Gastroesophageal sphincter (tissue), 4 donors: ENCODE results near the gene FLT3. TPM values are rescaled to one million over a fixed set of nuclear protein-coding genes. Genes with fewer than 3 reads are reported as not detected.
"Not testable (repeated sequence)": the region's sequence is repeated elsewhere in the genome, so short reads cannot be mapped to it uniquely, and the experiment has no call there.

Experiments used
- ATAC-seq: fragments of 150-250 bp; one replicate; pipeline ENCODE4 v1.9.1; 2016; ENCODE audit warnings: mild to moderate bottlenecking, moderate library complexity
- H3K27ac ChIP-seq, 4 donors: fragments of 200-600 bp; sonication (generic) in 3 of 4; 1 replicate in 3 of 4; 2 replicates in 1 of 4; pipeline ENCODE4 v1.5.1; 2016 to 2019
- H3K27me3 ChIP-seq: fragments of 200-600 bp; sonication (generic); one replicate; pipeline ENCODE4 v1.5.1; 2019
- H3K36me3 ChIP-seq, 2 donors: fragments of 200-600 bp; sonication (generic); one replicate each; pipeline ENCODE4 v1.5.1; 2019; ENCODE audit warnings: control low read depth in 1 of 2
- H3K4me1 ChIP-seq, 3 donors: fragments of 200-600 bp; sonication (generic); 1 replicate in 2 of 3; 2 replicates in 1 of 3; pipeline ENCODE4 v1.5.1; 2016 to 2019; ENCODE audit warnings: control low read depth in 2 of 3
- H3K4me3 ChIP-seq, 2 donors: fragments of 200-600 bp; sonication (generic); one replicate each; pipeline ENCODE4 v1.5.1; 2019; ENCODE audit warnings: mild to moderate bottlenecking in 1 of 2, moderate library complexity in 1 of 2
- H3K9me3 ChIP-seq, 3 donors: fragments of 200-600 bp; sonication (generic); one replicate each; pipeline ENCODE4 v1.5.1; 2017 to 2019; ENCODE audit warnings: control low read depth in 2 of 3
- CTCF ChIP-seq, 4 experiments: fragments of 200-600 bp in 2 of 4; fragments of 450-650 bp in 2 of 4; sonication (generic) in 1 of 4; IDR thresholded peaks; one replicate each; pipeline ENCODE4 v1.5.1; 2017 to 2019; ENCODE audit warnings: antibody characterized with exemption in 4 of 4, mild to moderate bottlenecking in 2 of 4, moderate library complexity in 2 of 4
- EP300 ChIP-seq: sonication (generic); formaldehyde crosslinking; IDR thresholded peaks from one replicate; pipeline ENCODE4 v1.6.1; 2017; ENCODE audit warnings: antibody characterized with exemption, mild to moderate bottlenecking
- POLR2A ChIP-seq, 2 donors: fragments of 450-650 bp; IDR thresholded peaks; one replicate each; pipeline ENCODE4 v1.6.1; 2017; ENCODE audit warnings: antibody characterized with exemption in 2 of 2, mild to moderate bottlenecking in 2 of 2, moderate library complexity in 1 of 2
- POLR2AphosphoS5 ChIP-seq: sonication (generic); formaldehyde crosslinking; IDR thresholded peaks from one replicate; pipeline ENCODE4 v1.6.1; 2017; ENCODE audit warnings: antibody characterized with exemption
- WGBS, 2 donors: methylation state at CpG; one replicate each; pipeline ENCODE4 v1.1.5; 2018; ENCODE audit warnings: low coverage in 1 of 2; 5-methylcytosine and 5-hydroxymethylcytosine counted together
- total RNA-seq, 4 donors: library from RNA; depleted of rRNA; stranded (reverse); fragments of >200 nt; gene quantifications; one replicate each; pipeline ENCODE4 v1.1.0, GENCODE V29; 2016

The FLT3 gene
- 1 to 10 TPM in 1 of 4 donors, under 1 TPM in 3; 0.46 to 1.1 (median 0.62) TPM for total RNA-seq

DNA sequence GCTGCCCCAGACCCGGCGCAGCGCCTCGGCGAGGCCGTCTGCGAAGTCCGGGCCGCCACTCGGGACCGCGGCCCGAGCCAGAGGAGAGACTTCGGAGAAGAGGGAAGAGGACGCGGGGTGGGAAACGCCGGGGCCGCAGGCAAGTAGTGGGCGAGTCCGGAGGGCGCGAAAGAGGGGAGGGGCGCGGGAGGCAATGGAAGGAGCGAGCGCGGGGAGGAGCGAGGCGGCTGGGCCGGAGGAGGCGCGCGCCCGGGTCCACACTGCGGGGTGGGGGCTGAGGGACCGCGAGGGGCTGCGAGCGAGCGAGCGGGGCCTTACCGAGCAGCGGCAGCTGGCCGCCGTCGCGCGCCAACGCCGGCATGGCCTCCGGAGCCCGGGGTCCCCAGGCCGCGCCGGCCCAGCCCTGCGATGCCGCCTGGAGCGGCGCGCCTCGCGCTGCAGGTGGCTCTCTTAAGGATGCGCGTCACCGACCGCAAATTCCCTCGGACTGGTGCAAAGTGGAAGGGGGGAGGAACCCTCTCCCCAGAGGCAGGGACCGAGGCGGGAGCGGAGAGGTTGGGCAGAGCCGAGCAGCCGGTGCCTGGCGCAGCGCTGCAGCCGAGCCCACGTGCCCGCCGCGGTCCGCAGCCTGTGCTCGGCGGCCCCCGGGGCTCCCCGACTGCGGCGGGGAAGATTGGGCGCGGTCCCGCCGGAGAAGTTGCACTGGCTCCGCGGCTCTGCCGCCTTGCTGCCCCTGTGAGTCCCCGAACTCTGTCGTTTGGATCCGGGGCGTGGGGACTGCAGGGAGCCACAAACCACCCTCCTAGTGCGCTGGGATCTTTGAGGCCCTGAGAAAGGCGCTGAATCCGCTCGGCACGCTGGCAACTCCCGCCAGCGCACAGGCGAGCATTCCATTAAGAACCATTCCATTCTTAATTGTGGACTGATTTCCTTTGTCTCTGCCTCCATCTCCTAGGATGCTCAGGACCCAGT is at the start of gene FLT3:
TSS of gene FLT3 (minus strand) at position 427 of the 972 bp plus-strand sequence. CDS start at position 361, 66 bp downstream.
- H3K27me3 ChIP-seq = peaks cover 88% of the 10 kb centered on the region
- ATAC-seq = no peak

DNA sequence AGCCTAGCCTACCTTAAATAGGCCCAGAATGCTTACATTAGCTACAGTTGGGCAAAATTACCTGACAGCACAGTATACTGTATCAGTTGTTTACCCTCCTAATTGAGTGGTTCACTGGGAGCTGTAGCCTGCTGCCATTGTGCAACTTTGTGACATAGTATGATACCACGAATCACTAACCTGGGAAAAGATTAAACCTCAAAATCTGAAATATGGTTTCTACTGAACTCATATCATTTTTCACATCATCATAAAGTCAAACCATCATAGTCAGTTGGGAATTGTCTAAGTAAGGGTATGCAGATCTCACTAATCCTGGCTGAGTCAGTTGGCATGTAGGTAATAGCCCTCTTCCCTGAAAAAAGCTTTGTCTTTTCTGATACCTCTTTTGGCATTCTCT is 47.1 kb upstream of the FLT3 start:
- TF ChIP-seq CTCF (IDR thresholded peaks at IDR 0.05) = no peak
- TF ChIP-seq POLR2AphosphoS5 = no peak
- no peak for TF ChIP-seq POLR2A (IDR thresholded peaks at IDR 0.05)
- no peak for TF ChIP-seq EP300
- H3K9me3 ChIP-seq = no peaks in the 10 kb centered on the region
- peaks cover 0 to 15% (median 0%) of the 10 kb centered on the region in 3 donors for H3K4me1 ChIP-seq
- no peaks in the 10 kb centered on the region for H3K27me3 ChIP-seq
- no peaks in the 10 kb centered on the region for H3K36me3 ChIP-seq
- no peak overlapping the region for H3K27ac ChIP-seq
- no peak for ATAC-seq
- H3K4me3 ChIP-seq = no peak overlapping the region
- WGBS, 2 donors = 80% methylated on average over 1 of the region's 1 CpG; no CpG with 5 or more reads in 1 of the 2 donors

More for the DNA sequence above, at the start of gene FLT3:
- TF ChIP-seq POLR2AphosphoS5 = no peak
- TF ChIP-seq CTCF (IDR thresholded peaks at IDR 0.05) = no peak
- TF ChIP-seq EP300 = no peak
- TF ChIP-seq POLR2A (IDR thresholded peaks at IDR 0.05) = no peak
- Histone ChIP-seq H3K27ac (peak within 1 kb of the TSS in 1 of 4 donors; percentile 25), H3K9me3 (peaks cover 0 to 8% (median 0%) of the 10 kb centered on the region in 3 donors), H3K4me1 (peaks cover 0 to 17% (median 10%) of the 10 kb centered on the region in 3 donors), H3K36me3 (no peaks in the 10 kb centered on the region), H3K4me3 (peak within 1 kb of the TSS; percentile 1 to 49)
- WGBS, 2 donors = 3% methylated on average over 7 of the region's 106 CpGs; no CpG with 5 or more reads in 1 of the 2 donors

DNA sequence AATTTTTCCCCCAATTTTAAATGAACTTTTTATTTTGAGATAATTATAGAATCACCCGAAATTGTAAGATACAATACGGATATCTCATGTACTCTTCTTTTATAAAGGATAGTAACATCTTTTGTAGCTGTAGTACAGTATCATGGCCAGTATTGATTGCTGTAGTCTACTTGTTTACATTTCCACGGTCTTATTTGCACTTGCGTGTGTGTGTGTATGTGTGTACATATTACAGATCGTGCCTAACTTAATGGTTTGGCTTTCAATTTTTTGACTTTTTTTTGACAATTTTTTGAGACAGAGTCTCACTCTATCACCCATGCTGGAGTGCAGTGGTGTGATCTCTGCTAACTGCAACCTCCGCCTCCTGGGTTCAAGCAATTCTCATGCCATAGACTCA is 44.7 kb upstream of the FLT3 start:
- H3K4me1 ChIP-seq = peaks cover 0 to 34% (median 3%) of the 10 kb centered on the region in 3 donors
- no peak for TF ChIP-seq POLR2A (IDR thresholded peaks at IDR 0.05)
- no peak for TF ChIP-seq EP300
- no peak for TF ChIP-seq POLR2AphosphoS5
- no peak for TF ChIP-seq CTCF (IDR thresholded peaks at IDR 0.05)
- no peaks in the 10 kb centered on the region for H3K27me3 ChIP-seq
- H3K9me3 ChIP-seq = no peaks in the 10 kb centered on the region
- 95 to 98% methylated on average over 5 of the region's 6 CpGs for whole genome bisulfite sequencing, 2 donors
- H3K27ac ChIP-seq = no peak overlapping the region
- ATAC-seq = no peak
- H3K36me3 ChIP-seq = no peaks in the 10 kb centered on the region
- no peak overlapping the region for H3K4me3 ChIP-seq

DNA sequence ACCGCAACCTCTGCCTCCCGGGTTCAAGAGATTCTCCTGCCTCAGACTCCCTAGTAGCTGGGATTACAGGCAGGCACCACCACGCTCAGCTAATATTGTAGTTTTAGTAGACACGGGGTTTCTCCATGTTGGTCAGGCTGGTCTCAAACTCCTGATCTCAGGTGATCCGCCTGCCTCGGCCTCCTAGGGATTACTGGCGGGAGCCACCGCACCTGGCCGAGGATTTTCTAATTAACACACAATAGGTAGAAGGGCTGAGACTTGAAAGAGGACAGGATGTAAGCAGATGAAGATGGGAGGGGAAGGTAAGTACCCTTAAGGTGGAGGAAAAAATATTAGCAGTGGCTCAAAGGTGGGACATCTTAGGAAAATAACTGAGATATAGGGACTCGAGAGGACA is 41.2 kb upstream of the FLT3 start:
- not testable (repeated sequence) for H3K9me3 ChIP-seq, H3K36me3 ChIP-seq, H3K27me3 ChIP-seq, H3K4me3 ChIP-seq, ATAC-seq, H3K27ac ChIP-seq
- 76 to 86% methylated on average over 2 to 4 of the region's 10 CpGs for WGBS, 2 donors
- H3K4me1 ChIP-seq = peaks cover 0 to 51% (median 4%) of the 10 kb centered on the region in 3 donors

DNA sequence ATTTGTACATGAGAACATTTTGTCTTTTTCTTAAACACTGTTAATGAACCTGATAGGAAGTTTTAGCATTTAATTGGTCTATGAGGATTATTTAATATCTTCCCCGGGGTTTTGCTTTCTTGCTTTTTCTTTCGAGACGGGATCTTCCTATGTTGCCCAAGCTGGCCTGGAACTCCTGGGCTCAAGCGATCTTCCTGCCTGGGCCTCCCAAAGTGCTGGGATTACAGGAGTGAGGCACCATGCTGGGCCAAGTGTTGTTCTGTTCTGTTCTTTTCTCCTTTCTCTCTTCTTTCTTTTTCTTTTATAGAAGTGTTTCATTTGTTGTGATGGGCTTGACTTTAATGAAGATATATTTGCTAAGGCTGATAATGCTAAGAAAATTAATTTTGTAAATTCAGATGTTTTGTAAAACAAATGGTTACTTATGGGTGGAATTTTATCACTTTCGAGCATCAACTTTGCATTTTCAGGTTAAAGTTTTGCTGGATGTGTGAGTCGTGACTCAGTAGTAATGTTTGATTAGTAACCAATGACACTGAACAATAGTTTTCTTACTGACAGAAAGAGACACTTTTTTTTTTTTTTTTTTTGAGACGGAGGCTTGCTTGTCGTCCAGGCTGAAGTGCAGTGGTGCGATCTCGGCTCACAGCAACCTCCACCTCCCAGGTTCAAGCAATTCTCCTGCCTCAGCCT is 40.2 kb upstream of the FLT3 start:
- H3K36me3 ChIP-seq = no peaks in the 10 kb centered on the region
- no peaks in the 10 kb centered on the region for H3K9me3 ChIP-seq
- WGBS, 2 donors = 60 to 65% methylated on average over 7 to 8 of the region's 10 CpGs
- peak overlapping the region in 1 of 2 donors; percentile 100 for H3K4me3 ChIP-seq
- TF ChIP-seq CTCF (IDR thresholded peaks at IDR 0.05) (no peak), EP300 (no peak), POLR2AphosphoS5 (no peak), POLR2A (IDR thresholded peaks at IDR 0.05) (no peak)
- H3K27me3 ChIP-seq = no peaks in the 10 kb centered on the region
- H3K27ac ChIP-seq = peak overlapping the region in 2 of 4 donors; percentile 99
- peaks cover 0 to 54% (median 4%) of the 10 kb centered on the region in 3 donors for H3K4me1 ChIP-seq
- ATAC-seq = no peak
